H1 (cell line): ENCODE results near the gene CORO7. TPM values are rescaled to one million over a fixed set of nuclear protein-coding genes. Genes with fewer than 3 reads are reported as not detected.

Source experiments
- BCL11A ChIP-seq, 2 experiments: IDR thresholded peaks; one replicate each; pipeline ENCODE4 v1.6.1; 2011; ENCODE audit warnings: low read depth in 2 of 2, low read length in 2 of 2, mild to moderate bottlenecking in 2 of 2
- BRCA1 ChIP-seq: IDR thresholded peaks from 2 replicates; pipeline ENCODE4 v1.6.1; 2012; ENCODE audit warnings: low read depth, low read length, improper control_type of control experiment
- CEBPB ChIP-seq: IDR thresholded peaks from 2 replicates; pipeline ENCODE4 v1.6.1; 2012; ENCODE audit warnings: low read depth, low read length
- CHD2 ChIP-seq: IDR thresholded peaks from 2 replicates; pipeline ENCODE4 v1.6.1; 2012; ENCODE audit warnings: low read length, improper control_type of control experiment
- CREB1 ChIP-seq: IDR thresholded peaks from 2 replicates; pipeline ENCODE4 v1.6.1; 2012; ENCODE audit warnings: inconsistent platforms
- EGR1 ChIP-seq: IDR thresholded peaks from 2 replicates; pipeline ENCODE4 v1.6.1; 2011; ENCODE audit warnings: low read depth, low read length, borderline replicate concordance
- FOSL1 ChIP-seq: IDR thresholded peaks from 2 replicates; pipeline ENCODE4 v1.6.1; 2011; ENCODE audit warnings: mild to moderate bottlenecking, low read depth, low read length, moderate library complexity; ENCODE audit not compliant: insufficient read depth
- JUN ChIP-seq: IDR thresholded peaks from 2 replicates; pipeline ENCODE4 v1.6.1; 2011; ENCODE audit warnings: low read depth, mild to moderate bottlenecking, improper control_type of control experiment, low read length
- KDM5A ChIP-seq: fragments of 200-600 bp; IDR thresholded peaks from 2 replicates; pipeline ENCODE4 v1.7.1; 2012; ENCODE audit warnings: mild to moderate bottlenecking, low read length, inconsistent platforms, mixed read lengths
- NANOG ChIP-seq: IDR thresholded peaks from 2 replicates; pipeline ENCODE4 v1.6.1; 2011; ENCODE audit warnings: low read length, low read depth, mild to moderate bottlenecking, inconsistent platforms; ENCODE audit not compliant: insufficient read depth, poor library complexity, severe bottlenecking
- NRF1 ChIP-seq: IDR thresholded peaks from 2 replicates; pipeline ENCODE4 v1.6.1; 2011; ENCODE audit warnings: mild to moderate bottlenecking, low read depth, low read length, improper control_type of control experiment
- POLR2A ChIP-seq, 2 experiments: IDR thresholded peaks; 1 replicate in 1 of 2; 2 replicates in 1 of 2; pipeline ENCODE4 v1.6.1; 2011; ENCODE audit warnings: low read depth in 2 of 2, low read length in 2 of 2, mild to moderate bottlenecking in 2 of 2; ENCODE audit errors: control extremely low read depth in 1 of 2
- POLR2AphosphoS5 ChIP-seq: IDR thresholded peaks from 2 replicates; pipeline ENCODE4 v1.6.1; 2011; ENCODE audit warnings: low read depth, low read length
- POU5F1 ChIP-seq: IDR thresholded peaks from 2 replicates; pipeline ENCODE4 v1.6.1; 2011; ENCODE audit warnings: low read depth, mild to moderate bottlenecking, low read length, moderate library complexity
- SIX5 ChIP-seq: IDR thresholded peaks from 2 replicates; pipeline ENCODE4 v1.6.1; 2011; ENCODE audit warnings: mild to moderate bottlenecking, low read depth, low read length
- SP4 ChIP-seq: IDR thresholded peaks from 2 replicates; pipeline ENCODE4 v1.6.1; 2012; ENCODE audit warnings: low read length, inconsistent platforms
- SRF ChIP-seq: IDR thresholded peaks from 2 replicates; pipeline ENCODE4 v1.6.1; 2011; ENCODE audit warnings: mild to moderate bottlenecking, low read depth, low read length, moderate library complexity
- polyA plus RNA-seq, 7 experiments: library from polyadenylated mRNA; depleted of rRNA in 3 of 7; stranded (reverse) in 5 of 7; unstranded in 2 of 7; fragments of >200 nt in 5 of 7; fragments of 200-250 nt in 2 of 7; gene quantifications; 1 replicate in 5 of 7; 2 replicates in 1 of 7; 4 replicates in 1 of 7; pipeline versions ENCODE4 v1.2.1 to v1.2.3, GENCODE V29; 2011 to 2013; ENCODE audit warnings: missing spikeins in 2 of 7, mixed read lengths in 2 of 7
- total RNA-seq: library from RNA; stranded (reverse); fragmentation: NEBNext Ultra II Directional; extraction: Animal tissue kit (Norgen Biotek cat#: 25700); gene quantifications from 2 replicates; pipeline ENCODE4 v1.2.1, GENCODE V29; 2021
- TF ChIP-seq, protein P1 (sequence below): IDR thresholded peaks from 2 replicates; pipeline ENCODE4 v1.6.1; 2011; ENCODE audit warnings: low read depth, mild to moderate bottlenecking, low read length; ENCODE audit not compliant: insufficient read depth

The CORO7 gene
- total and polyA plus RNA-seq, 2 of the 8 experiments (the other 6 are each of a cell fraction or from before 2014, with no cell fraction given) = 25.2 to 29.8 TPM

DNA sequence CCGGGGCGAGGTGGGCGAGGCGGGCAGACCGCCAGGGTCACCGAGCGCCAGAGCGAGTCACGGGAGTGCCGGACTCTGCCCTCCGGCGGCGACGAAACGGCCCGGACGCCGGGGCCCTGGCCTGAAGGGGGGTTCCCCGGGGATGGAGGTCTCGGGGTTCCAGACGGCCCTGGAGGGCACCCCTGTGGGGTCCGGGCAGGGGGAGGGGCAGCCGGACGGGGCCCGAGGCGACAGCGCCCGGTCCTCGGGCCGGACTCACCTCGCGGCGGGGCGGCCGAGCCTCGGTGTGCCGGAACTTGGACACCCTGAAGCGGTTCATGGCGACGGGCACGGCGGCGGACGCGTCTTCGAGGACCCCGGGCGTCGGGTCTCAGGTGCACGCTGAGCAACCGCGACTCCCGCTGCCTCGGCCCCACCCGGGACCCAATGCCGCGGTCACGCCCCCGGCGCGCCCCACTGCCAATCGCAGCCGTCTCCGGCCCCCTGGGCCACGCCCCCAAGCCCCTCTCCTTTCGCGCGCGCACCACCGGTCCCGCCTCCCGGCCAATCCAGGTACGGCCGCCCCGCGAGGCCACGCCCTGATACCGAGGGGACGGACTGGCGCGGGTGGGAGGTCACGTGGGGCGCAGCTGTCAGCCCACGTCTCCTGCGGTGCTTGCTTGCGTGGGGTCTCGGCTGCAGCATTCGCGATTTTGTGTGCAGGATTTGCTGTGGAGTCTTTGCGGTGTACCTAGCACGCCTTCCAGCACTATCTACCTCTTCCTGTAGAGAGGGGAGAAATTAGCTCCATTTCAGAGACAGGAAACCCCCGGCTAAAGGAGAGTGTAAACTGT, at the start of gene CORO7 (continued):
- TF ChIP-seq, protein P1, sequence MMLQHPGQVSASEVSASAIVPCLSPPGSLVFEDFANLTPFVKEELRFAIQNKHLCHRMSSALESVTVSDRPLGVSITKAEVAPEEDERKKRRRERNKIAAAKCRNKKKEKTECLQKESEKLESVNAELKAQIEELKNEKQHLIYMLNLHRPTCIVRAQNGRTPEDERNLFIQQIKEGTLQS = peak; percentile 68; the same call in 1 of the 2 replicates
- TF ChIP-seq JUN (no peak), EGR1 (no peak), CHD2 (no peak), CEBPB (no peak), BCL11A (IDR thresholded peaks at IDR 0.05; ENCODE audit: low read depth in 2 of 2, low read length in 2 of 2) (no peak), SRF (no peak), NRF1 (no peak), POLR2A (IDR thresholded peaks at IDR 0.05; ENCODE audit: control extremely low read depth in 1 of 2, low read depth in 2 of 2, low read length in 2 of 2) (peak in 1 of 2 experiments; percentile 24; a peak in 1 of 3 replicates), SIX5 (no peak), POU5F1 (no peak), FOSL1 (no peak), POLR2AphosphoS5 (no peak), SP4 (no peak), BRCA1 (no peak), CREB1 (no peak), KDM5A (no peak), NANOG (no peak)
